Kidney capillary endothelial cell (primary cell): ENCODE results near the gene ZNF526.
"Not testable (repeated sequence)": the region's sequence is repeated elsewhere in the genome, so short reads cannot be mapped to it uniquely, and the experiment has no call there.

ENCODE experiments used
- DNase-seq: peaks from one replicate; pipeline ENCODE4 v3.0.0-alpha.2; 2018; ENCODE audit warnings: low spot score

Gene ZNF526

GRCh38 chr19:42246922-42247639 lies 27.0 kb downstream of the ZNF526 start:
- DNase-seq = no peak

- DNase-seq = no peak
Measured at GRCh38 chr19:42247640-42248199, 27.6 kb downstream of the ZNF526 start.

- DNase-seq = no peak
Measured at GRCh38 chr19:42248270-42249148, 28.4 kb downstream of the ZNF526 start.

- no peak for DNase-seq
Measured at GRCh38 chr19:42249149-42249750, 29.1 kb downstream of the ZNF526 start.

DNA sequence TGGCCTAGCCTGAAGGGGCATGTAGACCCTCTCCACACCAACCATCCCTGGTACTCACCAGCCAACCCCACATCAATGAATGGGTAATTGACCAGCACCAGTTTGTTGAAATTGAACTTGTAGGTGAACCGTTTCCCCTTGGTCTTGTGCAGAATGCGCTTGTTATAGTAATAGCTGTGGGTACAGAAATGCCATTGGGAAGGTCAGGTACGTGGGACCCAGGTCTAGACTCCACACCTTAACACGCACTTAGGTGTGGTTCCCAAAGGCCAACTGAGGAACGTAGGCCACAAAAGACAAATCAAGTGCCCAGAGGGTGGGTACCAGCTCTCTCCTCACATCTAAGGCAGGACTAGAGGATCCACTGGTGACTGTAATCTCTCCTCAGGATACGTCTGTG lies 29.7 kb downstream of the ZNF526 start:
- no peak for DNase-seq

DNA sequence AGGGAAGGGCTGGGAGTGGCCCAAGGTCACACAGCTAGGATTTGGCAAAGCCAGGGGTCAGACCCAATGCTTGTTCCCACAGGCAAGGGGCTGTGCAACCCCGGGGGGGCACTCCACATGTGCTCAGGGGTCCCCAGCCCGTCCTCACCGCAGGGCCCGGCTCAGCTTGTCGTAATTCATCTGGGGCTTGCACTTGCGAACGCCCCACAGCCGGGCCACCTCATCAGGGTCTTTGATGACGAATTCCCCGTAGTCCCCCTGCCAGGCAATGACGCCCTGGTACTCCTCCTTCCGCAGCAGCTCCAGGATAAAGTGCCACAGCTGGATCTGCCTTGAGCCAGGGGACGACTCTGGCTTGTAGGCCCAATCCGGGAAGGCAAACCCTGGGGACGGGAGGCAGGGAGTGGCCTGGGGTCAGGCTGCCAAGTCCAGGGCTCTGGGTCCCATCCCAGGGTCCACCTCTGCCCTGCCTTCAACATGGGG lies 30.1 kb downstream of the ZNF526 start:
- DNase-seq = no peak

DNA sequence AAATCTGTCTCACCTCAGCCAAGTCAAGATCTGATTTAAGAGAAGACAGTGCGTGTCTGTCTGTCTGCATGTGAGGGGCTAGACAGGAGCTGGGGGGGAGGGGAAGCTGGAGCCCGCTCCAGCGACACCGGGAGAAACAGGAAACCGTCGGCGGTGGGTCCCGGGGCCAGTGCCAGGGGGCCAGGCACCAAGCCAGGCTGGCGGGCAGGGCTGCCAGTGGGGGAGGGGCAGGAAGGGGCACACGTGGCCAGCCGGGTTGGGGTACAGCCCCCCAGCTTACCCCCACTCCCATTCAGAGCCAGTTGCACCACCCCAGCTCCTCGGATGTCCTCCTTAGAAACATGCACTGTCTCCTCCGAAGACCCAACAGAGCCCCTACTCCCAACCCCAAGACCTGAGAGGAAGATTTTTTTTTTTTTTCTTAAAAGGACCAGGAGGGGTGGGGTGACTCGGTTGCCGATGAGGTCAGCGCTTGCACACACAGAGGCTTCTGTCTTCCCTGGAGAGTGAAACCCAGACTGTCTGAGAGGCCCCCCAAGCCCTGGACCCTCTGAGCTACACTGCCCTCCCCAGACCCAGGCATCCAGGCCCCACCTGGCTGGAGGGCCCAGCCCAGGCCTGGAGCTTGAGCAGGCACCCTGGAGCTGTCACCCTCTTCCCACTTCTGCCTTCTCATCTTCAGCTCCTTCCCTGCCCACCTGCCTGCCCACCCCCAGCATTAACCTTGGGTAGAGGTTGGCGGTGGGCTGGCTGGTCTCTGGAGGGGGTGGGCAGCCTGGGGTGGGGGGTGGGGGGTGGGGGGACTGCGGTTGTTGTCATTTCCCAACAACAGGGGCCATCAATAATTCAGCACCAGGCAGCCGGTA lies 30.8 kb downstream of the ZNF526 start:
- DNase-seq = no peak

- DNase-seq = no peak
Measured at GRCh38 chr19:42251572-42252358, 31.7 kb downstream of the ZNF526 start.

GRCh38 chr19:42252365-42253244 lies 32.5 kb downstream of the ZNF526 start:
- no peak for DNase-seq

DNA sequence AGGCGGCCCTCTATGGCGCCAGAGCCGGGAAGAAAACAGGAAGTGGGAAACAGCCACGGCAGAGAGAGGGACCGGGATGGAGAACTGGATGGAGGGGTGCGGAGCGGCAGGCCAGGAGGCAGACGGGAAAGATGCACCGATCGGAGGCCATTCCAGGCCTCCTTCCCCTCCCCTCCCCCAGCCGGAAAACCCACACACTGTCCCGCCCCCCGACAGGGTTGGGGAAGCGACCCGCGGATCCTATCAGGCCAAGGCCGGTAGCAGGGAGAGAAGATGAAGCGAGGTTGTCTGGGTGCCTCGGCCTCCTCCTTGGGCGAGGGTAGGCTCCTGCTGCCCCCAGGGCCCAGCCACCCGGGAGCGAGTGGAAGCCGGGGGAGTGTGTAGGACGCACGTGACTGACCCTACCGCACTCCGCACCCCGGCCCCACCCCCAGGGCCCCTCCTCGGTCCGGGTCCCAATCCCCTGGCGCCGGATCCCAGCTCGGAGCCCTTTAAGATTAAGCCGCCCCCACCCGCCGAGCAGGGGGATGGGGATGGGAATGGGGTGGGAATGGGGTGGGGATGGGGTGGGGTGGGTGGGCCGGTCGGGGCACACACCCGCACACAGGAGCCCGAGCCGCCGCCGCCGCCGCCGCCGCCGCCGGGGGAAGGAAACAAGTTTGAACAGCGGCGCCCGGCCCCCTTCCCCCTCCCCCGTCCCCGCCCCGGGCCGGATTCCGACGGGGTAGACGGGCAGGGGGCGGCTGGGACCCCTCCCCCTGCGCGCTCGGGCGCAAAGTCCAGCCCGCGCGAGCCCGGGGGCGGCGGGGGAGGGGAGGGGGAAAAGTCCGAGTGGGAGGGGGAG lies 33.4 kb downstream of the ZNF526 start:
- no peak for DNase-seq

DNA sequence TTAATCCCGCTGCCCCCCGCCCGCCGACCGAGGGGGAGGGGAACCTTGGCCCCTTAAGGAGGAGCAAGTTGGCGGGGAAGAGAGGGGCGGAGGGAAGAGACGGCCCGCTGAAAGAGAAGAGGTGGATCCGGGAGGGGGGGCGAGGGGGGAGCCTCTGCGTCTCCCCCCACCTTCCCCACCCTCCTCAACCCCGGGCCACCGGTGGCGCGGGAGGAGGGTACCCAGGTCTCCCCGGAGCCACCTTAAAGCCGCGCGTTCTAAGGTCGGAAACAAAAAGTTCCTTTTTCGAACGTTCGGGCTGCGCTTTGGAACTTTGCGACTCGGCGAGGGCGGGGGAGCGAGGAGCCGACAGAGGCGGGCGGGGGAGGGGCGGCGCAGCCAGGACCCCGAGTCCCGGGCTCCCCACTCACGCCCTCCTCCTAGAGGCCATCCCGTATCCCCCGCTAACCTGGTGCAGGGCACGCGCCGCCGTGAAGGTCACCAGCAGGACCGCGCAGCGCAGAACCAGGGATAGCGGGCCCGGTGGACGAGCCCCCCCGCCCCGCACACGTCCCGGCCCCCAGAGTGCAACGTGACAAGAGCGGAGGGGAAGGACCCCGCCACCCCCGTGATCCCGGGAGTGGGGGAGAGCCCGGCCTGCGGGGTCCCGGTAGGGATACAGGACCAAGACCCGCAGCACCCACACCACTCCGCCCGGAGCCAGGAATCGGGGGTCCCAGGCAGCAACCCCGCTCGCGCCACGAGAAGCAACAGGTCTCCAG lies 34.2 kb downstream of the ZNF526 start:
- DNase-seq = no peak

GRCh38 chr19:42254850-42255765 lies 35.0 kb downstream of the ZNF526 start, which contains the start of gene ERF:
TSS of gene ERF (minus strand) at chr19:42255128. CDS start at chr19:42254999, 129 bp downstream.
- no peak for DNase-seq

- DNase-seq = no peak
Measured at GRCh38 chr19:42255766-42256745, 35.9 kb downstream of the ZNF526 start.

DNA sequence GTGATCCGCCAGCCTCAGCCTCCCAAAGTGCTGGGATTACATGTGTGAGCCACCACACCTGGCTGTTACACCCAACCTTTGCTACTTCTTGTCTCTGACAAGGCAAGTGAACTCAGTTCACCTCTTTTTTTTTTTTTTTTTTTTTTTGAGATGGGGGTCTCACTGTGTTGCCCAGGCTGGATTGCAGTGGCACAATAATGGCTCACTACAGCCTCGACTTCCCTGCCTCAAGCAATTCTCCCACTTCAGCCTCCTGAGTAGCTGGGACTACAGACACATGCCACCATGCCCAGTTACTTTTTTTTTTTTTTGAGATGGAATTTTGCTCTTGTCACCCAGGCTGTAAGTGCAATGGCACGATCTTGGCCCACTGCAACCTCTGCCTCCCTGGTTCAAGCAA lies 37.7 kb downstream of the ZNF526 start:
- DNase-seq = not testable (repeated sequence)

GRCh38 chr19:42261763-42262162 lies 41.7 kb downstream of the ZNF526 start:
- DNase-seq = no peak
